Measurements from ENCODE around the gene PRSS27.

Gene PRSS27

GRCh38 chr16:2720064-2720457 is at the start of gene PRSS27:
PRSS27 (minus strand) TSS chr16:2720224; CDS start chr16:2720160, 64 bp downstream.
- DNase-seq: no peak

DNA sequence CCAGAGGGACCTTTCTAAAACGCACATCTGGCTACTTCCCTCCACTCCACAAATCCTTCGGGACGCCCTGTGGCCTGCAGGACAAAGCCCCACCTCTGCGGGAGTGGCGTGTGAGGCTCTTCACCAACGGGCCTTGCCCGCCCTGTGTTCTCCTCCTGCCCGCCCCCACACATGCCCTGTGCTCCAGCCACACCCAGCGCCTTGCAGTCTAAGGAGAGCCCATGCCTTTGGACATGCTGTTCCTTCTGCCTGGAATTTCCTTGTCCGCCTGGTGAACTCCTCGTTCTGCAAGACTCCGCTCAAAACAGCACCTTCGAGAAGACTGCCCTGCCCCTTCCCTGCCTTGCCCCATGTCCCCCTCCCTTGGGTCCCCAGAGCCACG is 49.6 kb upstream of the PRSS27 start:
- no peak for DNase-seq

- no peak for DNase-seq
These were observed 49.1 kb upstream of the PRSS27 start for GRCh38 chr16:2769100-2769529.

DNA sequence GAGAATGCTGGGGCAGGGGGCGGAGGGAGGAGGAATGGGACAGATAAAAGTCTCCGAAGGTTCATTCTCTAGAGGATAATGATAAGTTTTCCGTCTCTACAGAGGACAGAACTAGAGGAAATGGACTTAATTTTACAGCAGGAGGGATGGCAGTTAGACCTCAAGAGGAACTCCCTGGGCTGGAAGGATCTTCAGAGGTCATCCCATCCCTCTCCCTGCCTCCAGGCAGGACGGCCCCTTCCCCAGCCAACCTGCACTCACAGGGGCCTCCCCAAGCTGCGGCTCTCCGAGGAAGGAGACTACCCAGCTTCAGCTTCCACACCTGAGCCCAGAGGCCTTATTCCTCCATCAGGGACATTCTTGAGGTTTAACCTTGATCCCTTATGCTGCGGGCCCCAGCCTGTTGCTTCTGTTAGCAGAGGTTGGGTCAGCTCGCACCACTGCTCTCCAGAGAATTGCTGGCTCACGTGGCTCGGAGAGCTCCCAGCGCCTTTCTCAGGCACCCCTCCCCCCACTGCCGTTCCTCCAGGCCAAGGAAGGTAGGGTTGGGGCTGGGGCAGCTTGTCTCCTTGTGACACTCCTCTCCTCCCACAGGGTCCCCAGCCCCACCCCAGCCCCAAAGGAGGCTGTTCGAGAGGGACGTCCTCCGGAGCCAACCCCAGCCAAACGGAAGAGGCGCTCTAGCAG is 48.5 kb upstream of the PRSS27 start:
- DNase-seq: no peak

- DNase-seq: no peak
These were observed 47.9 kb upstream of the PRSS27 start for GRCh38 chr16:2767891-2768290.

DNA sequence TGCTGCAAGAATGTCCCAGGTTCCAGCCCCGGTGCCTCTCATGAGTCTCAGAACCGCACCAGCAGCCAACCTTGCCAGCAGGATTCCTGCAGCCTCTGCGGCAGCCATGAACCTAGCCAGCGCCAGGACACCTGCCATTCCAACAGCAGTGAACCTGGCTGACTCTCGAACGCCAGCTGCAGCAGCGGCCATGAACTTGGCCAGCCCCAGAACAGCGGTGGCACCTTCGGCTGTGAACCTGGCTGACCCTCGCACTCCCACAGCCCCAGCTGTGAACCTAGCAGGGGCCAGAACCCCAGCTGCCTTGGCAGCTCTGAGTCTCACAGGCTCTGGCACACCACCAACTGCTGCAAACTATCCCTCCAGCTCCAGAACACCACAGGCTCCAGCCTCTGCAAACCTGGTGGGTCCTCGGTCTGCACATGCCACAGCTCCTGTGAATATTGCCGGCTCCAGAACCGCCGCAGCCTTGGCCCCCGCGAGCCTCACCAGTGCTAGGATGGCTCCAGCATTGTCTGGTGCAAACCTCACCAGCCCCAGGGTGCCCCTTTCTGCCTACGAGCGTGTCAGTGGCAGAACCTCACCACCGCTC is 47.2 kb upstream of the PRSS27 start:
- no peak for DNase-seq

GRCh38 chr16:2766430-2767139 is 46.6 kb upstream of the PRSS27 start:
- no peak for DNase-seq

DNA sequence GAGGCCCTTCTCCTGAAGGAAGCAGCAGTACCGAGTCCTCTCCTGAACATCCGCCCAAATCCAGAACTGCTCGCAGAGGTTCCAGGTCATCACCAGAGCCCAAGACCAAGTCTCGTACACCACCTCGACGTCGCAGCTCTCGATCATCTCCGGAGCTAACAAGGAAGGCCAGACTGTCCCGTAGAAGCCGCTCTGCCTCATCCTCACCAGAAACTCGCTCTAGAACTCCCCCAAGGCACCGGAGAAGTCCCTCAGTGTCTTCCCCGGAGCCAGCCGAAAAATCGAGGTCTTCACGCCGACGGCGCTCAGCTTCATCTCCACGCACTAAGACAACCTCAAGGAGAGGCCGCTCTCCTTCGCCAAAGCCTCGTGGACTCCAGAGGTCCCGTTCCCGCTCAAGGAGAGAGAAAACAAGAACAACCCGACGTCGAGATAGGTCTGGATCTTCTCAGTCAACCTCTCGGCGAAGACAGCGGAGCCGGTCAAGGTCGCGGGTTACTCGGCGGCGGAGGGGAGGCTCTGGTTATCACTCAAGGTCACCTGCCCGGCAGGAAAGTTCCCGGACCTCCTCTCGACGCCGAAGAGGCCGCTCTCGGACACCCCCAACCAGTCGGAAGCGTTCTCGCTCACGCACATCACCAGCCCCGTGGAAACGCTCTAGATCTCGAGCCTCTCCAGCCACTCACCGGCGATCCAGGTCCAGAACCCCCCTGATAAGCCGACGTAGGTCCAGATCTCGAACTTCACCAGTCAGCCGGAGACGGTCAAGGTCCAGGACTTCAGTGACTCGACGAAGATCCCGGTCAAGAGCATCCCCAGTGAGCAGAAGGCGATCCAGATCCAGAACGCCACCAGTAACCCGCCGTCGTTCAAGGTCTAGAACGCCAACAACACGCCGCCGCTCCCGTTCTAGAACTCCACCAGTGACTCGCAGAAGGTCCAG is 45.7 kb upstream of the PRSS27 start:
- DNase-seq: no peak

DNA sequence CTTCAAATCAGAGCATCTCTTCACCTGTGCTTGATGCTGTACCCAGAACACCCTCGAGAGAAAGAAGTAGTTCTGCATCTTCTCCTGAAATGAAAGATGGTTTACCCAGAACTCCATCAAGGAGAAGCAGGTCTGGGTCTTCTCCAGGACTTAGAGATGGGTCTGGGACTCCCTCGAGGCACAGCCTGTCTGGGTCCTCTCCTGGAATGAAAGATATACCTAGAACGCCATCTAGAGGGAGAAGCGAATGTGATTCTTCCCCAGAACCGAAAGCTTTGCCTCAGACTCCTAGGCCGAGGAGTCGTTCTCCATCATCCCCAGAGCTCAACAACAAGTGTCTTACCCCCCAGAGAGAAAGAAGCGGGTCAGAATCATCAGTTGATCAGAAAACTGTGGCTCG is 44.7 kb upstream of the PRSS27 start:
- DNase-seq: no peak

DNA sequence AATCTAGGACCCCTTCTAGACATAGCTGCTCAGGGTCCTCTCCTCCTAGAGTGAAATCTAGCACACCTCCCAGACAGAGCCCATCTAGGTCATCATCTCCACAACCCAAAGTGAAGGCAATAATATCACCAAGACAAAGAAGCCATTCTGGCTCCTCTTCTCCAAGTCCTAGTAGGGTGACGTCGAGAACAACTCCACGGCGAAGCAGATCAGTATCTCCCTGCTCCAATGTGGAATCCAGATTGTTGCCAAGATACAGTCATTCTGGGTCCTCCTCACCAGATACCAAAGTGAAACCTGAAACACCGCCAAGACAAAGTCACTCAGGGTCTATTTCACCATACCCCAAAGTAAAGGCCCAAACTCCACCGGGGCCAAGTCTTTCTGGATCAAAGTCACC is 43.1 kb upstream of the PRSS27 start:
- DNase-seq: no peak

DNA sequence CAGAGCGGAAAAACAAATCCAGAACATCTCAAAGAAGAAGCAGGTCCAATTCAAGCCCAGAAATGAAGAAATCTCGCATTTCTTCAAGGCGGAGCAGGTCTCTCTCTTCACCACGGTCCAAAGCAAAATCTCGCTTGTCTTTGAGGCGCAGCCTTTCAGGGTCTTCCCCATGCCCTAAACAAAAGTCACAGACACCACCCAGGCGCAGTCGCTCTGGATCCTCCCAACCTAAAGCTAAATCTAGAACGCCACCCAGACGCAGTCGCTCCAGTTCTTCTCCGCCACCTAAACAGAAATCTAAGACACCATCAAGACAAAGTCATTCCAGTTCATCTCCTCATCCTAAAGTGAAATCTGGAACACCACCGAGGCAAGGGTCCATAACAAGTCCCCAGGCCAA is 42.7 kb upstream of the PRSS27 start:
- no peak for DNase-seq

DNA sequence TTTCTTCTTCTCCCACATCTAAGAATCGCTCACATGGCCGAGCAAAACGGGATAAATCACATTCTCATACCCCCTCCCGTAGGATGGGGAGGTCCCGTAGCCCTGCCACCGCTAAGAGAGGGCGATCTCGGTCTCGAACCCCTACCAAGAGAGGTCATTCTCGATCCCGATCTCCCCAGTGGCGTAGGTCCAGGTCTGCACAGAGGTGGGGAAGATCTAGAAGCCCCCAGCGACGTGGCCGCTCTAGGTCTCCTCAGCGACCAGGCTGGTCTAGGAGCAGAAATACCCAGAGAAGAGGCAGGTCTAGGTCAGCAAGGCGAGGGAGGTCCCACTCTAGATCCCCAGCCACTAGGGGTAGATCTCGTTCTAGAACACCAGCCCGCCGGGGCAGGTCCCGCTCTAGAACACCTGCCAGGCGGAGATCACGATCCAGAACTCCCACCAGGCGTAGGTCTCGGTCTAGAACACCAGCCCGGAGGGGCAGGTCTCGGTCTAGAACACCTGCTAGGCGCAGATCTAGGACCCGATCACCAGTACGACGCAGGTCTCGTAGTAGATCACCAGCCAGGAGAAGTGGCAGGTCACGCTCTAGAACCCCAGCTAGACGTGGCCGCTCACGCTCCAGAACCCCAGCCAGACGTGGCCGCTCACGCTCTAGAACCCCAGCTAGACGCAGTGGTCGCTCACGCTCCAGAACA is 42.0 kb upstream of the PRSS27 start:
- DNase-seq: no peak

DNA sequence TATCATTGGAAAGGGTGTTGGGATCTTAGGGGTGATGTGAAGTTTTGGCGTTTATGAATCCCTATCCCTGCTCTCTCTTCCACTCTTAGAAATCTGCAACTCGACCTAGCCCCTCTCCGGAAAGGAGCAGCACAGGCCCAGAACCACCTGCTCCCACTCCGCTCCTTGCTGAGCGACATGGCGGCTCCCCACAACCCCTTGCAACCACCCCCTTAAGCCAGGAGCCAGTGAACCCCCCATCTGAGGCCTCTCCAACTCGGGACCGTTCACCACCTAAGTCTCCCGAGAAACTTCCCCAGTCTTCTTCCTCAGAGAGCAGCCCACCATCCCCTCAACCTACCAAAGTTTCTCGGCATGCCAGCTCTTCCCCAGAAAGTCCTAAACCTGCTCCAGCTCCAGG is 41.4 kb upstream of the PRSS27 start:
- no peak for DNase-seq

DNA sequence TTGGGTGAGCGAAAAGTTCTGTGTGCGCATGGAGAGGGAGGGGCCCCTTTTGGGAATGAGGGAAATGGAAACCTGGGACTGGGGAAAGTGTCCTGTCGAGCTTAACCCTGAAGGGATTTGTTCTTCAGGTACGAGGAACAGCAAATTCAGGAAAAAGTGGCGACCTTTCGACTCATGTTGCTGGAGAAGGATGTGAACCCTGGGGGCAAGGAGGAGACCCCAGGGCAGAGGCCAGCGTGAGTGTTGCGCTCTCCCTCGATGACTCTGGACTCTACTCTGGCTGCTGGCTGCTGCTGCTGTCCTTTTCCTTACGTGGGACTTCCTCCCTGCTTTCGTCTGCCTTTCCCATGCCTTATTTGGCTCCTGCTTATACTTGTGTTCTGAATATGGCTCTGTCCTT is 37.3 kb upstream of the PRSS27 start:
- no peak for DNase-seq

DNA sequence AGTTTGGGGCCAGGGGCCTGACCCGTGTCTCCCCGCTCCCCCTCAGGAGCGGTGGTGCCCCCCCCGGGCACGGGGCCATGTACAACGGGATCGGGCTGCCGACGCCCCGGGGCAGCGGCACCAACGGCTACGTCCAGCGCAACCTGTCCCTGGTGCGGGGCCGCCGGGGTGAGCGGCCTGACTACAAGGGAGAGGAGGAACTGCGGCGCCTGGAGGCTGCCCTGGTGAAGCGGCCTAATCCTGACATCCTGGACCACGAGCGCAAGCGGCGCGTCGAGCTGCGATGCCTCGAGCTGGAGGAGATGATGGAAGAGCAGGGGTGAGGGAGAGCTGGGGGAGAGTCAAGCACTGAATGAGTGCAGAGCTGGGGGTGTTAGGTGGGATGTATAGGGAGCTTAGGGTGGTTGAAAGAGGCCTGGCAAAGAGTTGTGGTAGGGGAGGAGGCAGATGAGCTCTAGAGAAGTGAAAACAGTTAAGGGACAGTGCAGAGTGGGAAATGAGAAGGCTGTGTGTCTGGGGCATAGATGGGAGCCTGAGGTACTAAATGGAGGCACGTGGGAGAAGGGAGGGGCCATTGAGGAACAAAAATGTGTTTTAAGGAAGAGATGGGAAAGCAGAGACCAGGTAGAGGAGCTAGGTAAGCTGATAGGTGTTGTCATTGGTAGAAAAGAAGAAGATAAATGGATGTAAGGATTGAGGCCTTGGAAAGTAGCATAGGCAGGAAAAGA is 36.4 kb upstream of the PRSS27 start:
- DNase-seq: no peak

GRCh38 chr16:2755158-2755557 is 35.1 kb upstream of the PRSS27 start:
- no peak for DNase-seq

- no peak for DNase-seq
These were observed 33.7 kb upstream of the PRSS27 start for GRCh38 chr16:2753733-2754020.

DNA sequence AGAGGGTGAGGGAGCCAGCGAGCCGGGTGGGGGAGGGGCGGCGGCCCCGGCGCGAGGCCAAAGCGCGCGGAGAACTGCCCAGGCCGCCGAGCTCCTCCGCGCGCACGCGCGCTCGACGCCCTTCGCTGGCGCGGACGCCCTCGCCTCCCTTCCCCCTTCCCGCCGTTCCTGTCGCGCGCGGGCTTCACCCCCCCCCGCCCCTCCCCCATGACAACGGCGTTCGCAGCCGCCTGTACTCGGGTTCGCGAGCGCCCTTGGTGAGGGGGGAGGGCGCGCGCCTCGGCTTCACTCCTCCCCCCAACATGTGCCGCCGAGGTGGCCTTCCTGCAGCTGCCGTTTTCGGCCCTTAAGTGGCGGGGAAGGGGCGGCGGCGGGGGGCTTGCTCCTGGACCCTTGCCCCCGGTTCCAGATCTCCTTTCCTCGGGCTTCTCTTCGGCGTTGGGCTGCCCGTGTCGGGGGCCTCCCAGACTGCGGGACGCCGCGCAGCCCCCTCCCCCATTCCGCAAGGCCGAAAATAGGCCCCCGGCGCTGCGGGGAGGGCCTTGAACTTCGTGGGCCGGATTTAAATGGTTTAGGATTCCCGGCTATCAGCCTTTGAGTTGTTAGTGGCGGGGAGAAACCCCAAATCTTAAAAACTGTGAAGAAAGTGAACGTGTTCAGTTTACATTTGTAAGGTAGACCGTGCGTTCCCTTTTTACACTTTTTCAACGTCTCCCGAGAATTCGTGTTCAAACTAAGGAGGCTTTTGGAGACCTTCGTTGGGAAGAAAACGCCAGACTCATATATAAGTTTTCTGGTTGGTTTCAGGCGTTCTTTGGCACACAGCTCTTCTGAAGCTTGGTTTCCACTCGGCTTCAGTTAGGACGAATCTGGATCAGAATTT is 33.1 kb upstream of the PRSS27 start:
- peak; percentile 82 for DNase-seq

DNA sequence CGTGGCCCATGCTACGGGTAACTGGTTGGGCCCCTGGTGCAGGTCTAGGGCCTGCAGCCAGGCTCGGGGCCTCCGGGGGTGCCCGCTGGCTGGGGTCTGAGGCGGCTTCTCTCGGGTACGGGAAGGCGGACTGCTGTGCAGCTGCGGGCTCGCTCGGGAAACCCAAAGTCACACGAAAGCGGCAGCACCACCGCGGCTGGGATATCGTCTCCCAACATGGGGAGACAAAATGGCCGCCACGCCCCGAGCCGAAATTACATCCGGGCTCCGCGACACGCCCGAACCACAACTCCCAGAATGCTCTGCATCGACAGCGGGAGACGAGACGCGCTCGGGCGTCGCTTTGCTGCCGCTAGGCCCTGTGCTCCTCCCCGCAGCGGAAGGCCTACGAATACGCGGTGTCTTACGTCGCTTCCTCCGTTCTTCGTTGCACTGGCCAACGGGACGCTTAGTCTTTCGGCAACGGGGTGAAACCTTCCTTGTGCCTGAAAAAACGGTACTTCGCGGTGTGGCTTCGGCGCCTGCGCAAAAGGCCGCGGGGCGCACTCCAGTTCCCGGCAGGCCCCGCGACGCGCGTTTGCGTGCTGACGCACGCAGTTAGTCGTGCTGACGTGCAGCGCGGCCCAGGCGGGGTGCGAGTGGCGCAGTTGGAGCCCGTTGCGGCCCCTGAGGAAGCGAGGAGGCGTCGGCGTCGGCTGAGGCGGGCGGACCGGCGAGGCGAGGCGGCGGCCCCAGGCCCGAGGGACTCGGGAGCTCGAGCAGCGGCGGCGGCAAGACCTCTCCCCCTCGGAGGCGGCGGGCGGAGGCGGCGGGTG is 32.2 kb upstream of the PRSS27 start, which contains the start of gene SRRM2:
Gene SRRM2, plus strand, starts transcription at position 604 of the 815 bp plus-strand sequence. CDS start 3,727 bp downstream, outside the sequence.
- peak; percentile 97 for DNase-seq

DNA sequence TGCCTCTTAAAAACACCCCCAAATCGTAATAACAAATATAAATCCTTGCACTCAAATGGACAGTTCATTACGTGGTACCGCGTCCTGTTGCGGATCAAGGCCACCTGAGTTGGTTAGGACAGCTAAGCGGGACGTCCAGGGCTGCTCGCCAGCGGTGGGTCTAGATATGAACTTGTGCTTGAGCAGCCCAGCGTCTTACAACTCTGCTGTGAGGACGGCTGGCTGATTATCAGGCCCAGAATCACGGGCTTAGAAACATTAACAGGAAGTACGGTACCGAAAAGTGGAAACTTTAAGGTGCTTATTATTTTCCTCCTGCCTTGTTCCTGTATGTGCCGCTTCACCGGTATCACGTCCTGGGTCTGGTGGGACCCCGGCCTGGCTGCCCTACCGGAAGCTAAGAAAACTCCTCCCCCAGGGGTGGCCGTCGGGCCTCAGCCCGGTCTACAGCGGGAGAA is 31.6 kb upstream of the PRSS27 start:
- no peak for DNase-seq

All from fibroblast of skin of right quadriceps (primary cell).